NCI-H2107 (cell line): ENCODE results near the gene ADTRP.

ENCODE experiments used
- DNase-seq: peaks from one replicate; lab custom pipeline; 2025; lab: John Stamatoyannopoulos, UW

ADTRP gene

GRCh38 chr6:11722805-11723631 is 55.6 kb downstream of the ADTRP start:
- no peak for DNase-seq

GRCh38 chr6:11722220-11722619 is 56.4 kb downstream of the ADTRP start:
- DNase-seq = no peak

- no peak for DNase-seq
These were observed 60.1 kb downstream of the ADTRP start for GRCh38 chr6:11718463-11718862.

GRCh38 chr6:11718031-11718430 is 60.6 kb downstream of the ADTRP start:
- DNase-seq = no peak

- no peak for DNase-seq
These were observed 63.8 kb downstream of the ADTRP start for GRCh38 chr6:11714798-11715285.

GRCh38 chr6:11714116-11714797 is 64.3 kb downstream of the ADTRP start:
- DNase-seq = no peak

GRCh38 chr6:11712760-11713159 is 65.8 kb downstream of the ADTRP start:
- no peak for DNase-seq

GRCh38 chr6:11711984-11712711 is 66.5 kb downstream of the ADTRP start:
- DNase-seq = no peak

- no peak for DNase-seq
These were observed 67.3 kb downstream of the ADTRP start for GRCh38 chr6:11711003-11711983.

- no peak for DNase-seq
These were observed 68.3 kb downstream of the ADTRP start for GRCh38 chr6:11710311-11710761.

- no peak for DNase-seq
These were observed 72.4 kb downstream of the ADTRP start for GRCh38 chr6:11706171-11706570.

GRCh38 chr6:11705483-11705882 is 73.1 kb downstream of the ADTRP start:
- no peak for DNase-seq

GRCh38 chr6:11705069-11705468 is 73.5 kb downstream of the ADTRP start:
- no peak for DNase-seq

GRCh38 chr6:11703725-11704124 is 74.9 kb downstream of the ADTRP start:
- DNase-seq = no peak

GRCh38 chr6:11702500-11703130 is 76.0 kb downstream of the ADTRP start:
- DNase-seq = no peak

GRCh38 chr6:11702089-11702488 is 76.5 kb downstream of the ADTRP start:
- DNase-seq = no peak

- DNase-seq = no peak
These were observed 77.0 kb downstream of the ADTRP start for GRCh38 chr6:11701573-11701972.

GRCh38 chr6:11700118-11700718 is 78.4 kb downstream of the ADTRP start:
- no peak for DNase-seq

- DNase-seq = no peak
These were observed 79.0 kb downstream of the ADTRP start for GRCh38 chr6:11699576-11699975.
